PFSK-1 (cell line): ENCODE data around the gene CSF2.

ENCODE experiments used
- FOXP2 ChIP-seq: optimal IDR thresholded peaks from 2 replicates; pipeline ENCODE3; 2011; ENCODE audit warnings: borderline replicate concordance, control low read depth, inconsistent platforms; ENCODE audit not compliant: insufficient read depth; ENCODE audit errors: extremely low read length, extremely low read depth
- POLR2AphosphoS5 ChIP-seq: IDR thresholded peaks from 2 replicates; pipeline ENCODE4 v1.6.1; 2012; ENCODE audit warnings: low read depth, mild to moderate bottlenecking, control low read depth, low read length, moderate library complexity
- SIN3A ChIP-seq: IDR thresholded peaks from 2 replicates; pipeline ENCODE4 v1.6.1; 2012; ENCODE audit warnings: mild to moderate bottlenecking, low read length, moderate library complexity, borderline replicate concordance; ENCODE audit not compliant: insufficient read depth
- TAF1 ChIP-seq: IDR thresholded peaks from 2 replicates; pipeline ENCODE4 v1.6.1; 2012; ENCODE audit warnings: low read length, control low read depth, borderline replicate concordance; ENCODE audit not compliant: insufficient read depth
- TF ChIP-seq, protein P1 (sequence below), 2 experiments: IDR thresholded peaks; 2 replicates each; pipeline versions ENCODE4 v1.6.1 to v1.8.0; 2011 to 2012; ENCODE audit warnings: low read depth in 2 of 2, low read length in 2 of 2, control low read depth in 1 of 2, inconsistent platforms in 1 of 2, mild to moderate bottlenecking in 1 of 2, moderate library complexity in 1 of 2; ENCODE audit not compliant: insufficient read depth in 1 of 2

Gene CSF2

GRCh38 chr5:132090107-132090506 lies 16.5 kb downstream of the CSF2 start:
- TF ChIP-seq FOXP2 (no peak), TAF1 (no peak), SIN3A (no peak), POLR2AphosphoS5 (no peak)
- TF ChIP-seq, protein P1, sequence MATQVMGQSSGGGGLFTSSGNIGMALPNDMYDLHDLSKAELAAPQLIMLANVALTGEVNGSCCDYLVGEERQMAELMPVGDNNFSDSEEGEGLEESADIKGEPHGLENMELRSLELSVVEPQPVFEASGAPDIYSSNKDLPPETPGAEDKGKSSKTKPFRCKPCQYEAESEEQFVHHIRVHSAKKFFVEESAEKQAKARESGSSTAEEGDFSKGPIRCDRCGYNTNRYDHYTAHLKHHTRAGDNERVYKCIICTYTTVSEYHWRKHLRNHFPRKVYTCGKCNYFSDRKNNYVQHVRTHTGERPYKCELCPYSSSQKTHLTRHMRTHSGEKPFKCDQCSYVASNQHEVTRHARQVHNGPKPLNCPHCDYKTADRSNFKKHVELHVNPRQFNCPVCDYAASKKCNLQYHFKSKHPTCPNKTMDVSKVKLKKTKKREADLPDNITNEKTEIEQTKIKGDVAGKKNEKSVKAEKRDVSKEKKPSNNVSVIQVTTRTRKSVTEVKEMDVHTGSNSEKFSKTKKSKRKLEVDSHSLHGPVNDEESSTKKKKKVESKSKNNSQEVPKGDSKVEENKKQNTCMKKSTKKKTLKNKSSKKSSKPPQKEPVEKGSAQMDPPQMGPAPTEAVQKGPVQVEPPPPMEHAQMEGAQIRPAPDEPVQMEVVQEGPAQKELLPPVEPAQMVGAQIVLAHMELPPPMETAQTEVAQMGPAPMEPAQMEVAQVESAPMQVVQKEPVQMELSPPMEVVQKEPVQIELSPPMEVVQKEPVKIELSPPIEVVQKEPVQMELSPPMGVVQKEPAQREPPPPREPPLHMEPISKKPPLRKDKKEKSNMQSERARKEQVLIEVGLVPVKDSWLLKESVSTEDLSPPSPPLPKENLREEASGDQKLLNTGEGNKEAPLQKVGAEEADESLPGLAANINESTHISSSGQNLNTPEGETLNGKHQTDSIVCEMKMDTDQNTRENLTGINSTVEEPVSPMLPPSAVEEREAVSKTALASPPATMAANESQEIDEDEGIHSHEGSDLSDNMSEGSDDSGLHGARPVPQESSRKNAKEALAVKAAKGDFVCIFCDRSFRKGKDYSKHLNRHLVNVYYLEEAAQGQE (IDR thresholded peaks at IDR 0.05; ENCODE audit: insufficient read depth in 1 of 2, low read depth in 2 of 2, low read length in 2 of 2): no peak

DNA sequence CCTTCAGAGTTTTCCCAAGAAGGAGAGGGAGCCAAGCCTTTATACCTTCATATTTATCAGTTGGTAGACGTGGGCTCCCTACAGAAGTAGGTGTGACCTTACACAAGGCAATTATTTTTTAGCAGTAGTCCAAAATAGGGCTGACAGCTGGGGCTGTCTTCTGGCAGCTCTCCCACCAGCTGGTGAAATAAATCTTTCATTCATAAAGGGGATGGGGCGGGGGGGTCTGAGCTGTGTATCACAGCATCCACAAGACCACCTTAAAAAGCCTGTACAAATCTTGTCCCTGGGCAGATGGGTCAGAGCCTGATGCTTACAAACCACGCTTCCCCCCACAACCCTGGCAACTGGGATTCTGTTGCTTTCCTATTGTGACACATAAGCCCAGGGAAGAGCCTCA lies 19.7 kb downstream of the CSF2 start:
- no peak for TF ChIP-seq POLR2AphosphoS5
- TF ChIP-seq SIN3A: no peak
- TF ChIP-seq TAF1: no peak
- TF ChIP-seq FOXP2: no peak
- TF ChIP-seq, protein P1 (IDR thresholded peaks at IDR 0.05; ENCODE audit: insufficient read depth in 1 of 2, low read depth in 2 of 2, low read length in 2 of 2): no peak

DNA sequence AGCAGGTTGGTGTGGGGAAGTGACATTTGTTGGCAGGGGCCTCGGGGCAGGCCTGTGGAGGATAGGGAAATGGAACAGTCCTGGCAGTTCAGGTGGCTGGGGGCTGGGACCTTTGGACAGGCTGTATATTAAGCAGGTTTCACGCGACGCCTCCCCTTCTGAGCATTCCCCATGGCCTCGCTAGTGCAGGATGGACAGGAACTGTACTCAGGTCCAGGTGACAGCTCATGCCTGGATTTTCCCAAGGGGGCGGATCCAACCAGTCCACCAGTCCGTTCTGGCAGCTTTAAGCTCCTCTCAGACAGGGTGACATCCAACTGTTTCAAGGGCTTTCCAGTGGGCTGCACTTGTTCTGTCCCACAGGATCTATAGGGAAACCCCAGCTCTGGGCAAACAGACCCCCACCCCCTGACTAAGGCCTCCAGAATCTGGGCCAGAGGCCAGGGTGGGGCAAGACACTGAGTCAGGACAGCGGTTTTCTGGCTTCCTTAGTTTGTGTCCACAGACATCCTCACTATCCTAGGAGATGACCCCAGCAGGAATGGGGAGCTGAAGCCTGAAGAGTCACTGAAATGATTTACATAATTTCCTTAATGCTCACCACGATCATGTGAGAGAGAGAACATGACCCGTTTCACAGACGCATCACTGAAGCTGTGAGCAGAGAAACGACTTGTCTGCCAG lies 20.9 kb downstream of the CSF2 start:
- TF ChIP-seq, protein P1 (IDR thresholded peaks at IDR 0.05; ENCODE audit: insufficient read depth in 1 of 2, low read depth in 2 of 2, low read length in 2 of 2): no peak
- TF ChIP-seq POLR2AphosphoS5: no peak
- no peak for TF ChIP-seq TAF1
- TF ChIP-seq SIN3A: no peak
- no peak for TF ChIP-seq FOXP2

- TF ChIP-seq TAF1 (no peak), FOXP2 (no peak), SIN3A (no peak), POLR2AphosphoS5 (no peak)
- TF ChIP-seq, protein P1 (IDR thresholded peaks at IDR 0.05; ENCODE audit: insufficient read depth in 1 of 2, low read depth in 2 of 2, low read length in 2 of 2): no peak
Observed at GRCh38 chr5:132095077-132095410, 21.5 kb downstream of the CSF2 start.
